GM21576 (cell line): Measurements from ENCODE around the gene ANO1.

ENCODE experiments used
- ATAC-seq: cut with Tn5 transposase; IDR thresholded peaks from one replicate; pipeline ENCODE4 v1.9.1; 2021; ENCODE audit warnings: mild to moderate bottlenecking, moderate library complexity; ENCODE audit not compliant: unreplicated experiment

The ANO1 gene

GRCh38 chr11:70233034-70233433 lies 154.9 kb downstream of the ANO1 start:
- ATAC-seq, result no peak

- ATAC-seq, result no peak
Observed at GRCh38 chr11:70233511-70233934, 155.4 kb downstream of the ANO1 start.

- ATAC-seq, result no peak
Observed at GRCh38 chr11:70233962-70234361, 155.8 kb downstream of the ANO1 start.
